Keratinocyte (primary cell): ENCODE measurements around the gene HDDC2.

Source experiments
- CTCF ChIP-seq, 3 experiments: IDR thresholded peaks in 1 of 3; conservative IDR thresholded peaks in 1 of 3; optimal IDR thresholded peaks in 1 of 3; 2 replicates in 2 of 3; 3 replicates in 1 of 3; pipeline versions ENCODE3 to v1.5.1; 2011; ENCODE audit warnings: low read length in 3 of 3, mild to moderate bottlenecking in 3 of 3, moderate library complexity in 2 of 3, control low read depth in 1 of 3, inconsistent platforms in 1 of 3; ENCODE audit not compliant: insufficient read depth in 2 of 3; ENCODE audit errors: extremely low read depth in 1 of 3
- EZH2 ChIP-seq: IDR thresholded peaks from one replicate; pipeline ENCODE4 v1.6.1; 2012; ENCODE audit warnings: inconsistent platforms, mild to moderate bottlenecking, low read length, moderate library complexity

- TF ChIP-seq CTCF (optimal IDR thresholded peaks at IDR 0.05 in 1 of 3, IDR thresholded peaks at IDR 0.05 in 1 of 3, conservative IDR thresholded peaks at IDR 0.05 in 1 of 3; ENCODE audit: extremely low read depth in 1 of 3, insufficient read depth in 2 of 3, low read length in 3 of 3) (no peak), EZH2 (no peak)
Measured at GRCh38 chr6:125332664-125333063, 30.9 kb upstream of the HDDC2 start.
